GM12878 (cell line): Measurements from ENCODE around the gene RPUSD2. TPM values are rescaled to one million over a fixed set of nuclear protein-coding genes. Genes with fewer than 3 reads are reported as not detected.

Experiments used
- FOXM1 ChIP-seq: IDR thresholded peaks from 2 replicates; pipeline ENCODE4 v1.6.1; 2012; ENCODE audit warnings: low read depth, mild to moderate bottlenecking, inconsistent platforms, low read length, moderate library complexity
- HDGF ChIP-seq: fragments of 450-650 bp; IDR thresholded peaks from 2 replicates; pipeline ENCODE4 v1.6.1; 2016; ENCODE audit warnings: antibody characterized with exemption
- IKZF2 ChIP-seq, 2 experiments: fragments of 450-650 bp; IDR thresholded peaks; 2 replicates each; pipeline ENCODE4 v1.6.1; 2017; ENCODE audit warnings: mild to moderate bottlenecking in 2 of 2, moderate library complexity in 2 of 2
- PAX5 ChIP-seq: IDR thresholded peaks from 2 replicates; pipeline ENCODE4 v1.6.1; 2011; ENCODE audit warnings: low read depth, low read length, borderline replicate concordance
- RAD51 ChIP-seq: fragments of 450-650 bp; IDR thresholded peaks from 2 replicates; pipeline ENCODE4 v1.6.1; 2016; ENCODE audit warnings: moderate library complexity, mild to moderate bottlenecking, inconsistent platforms
- RUNX3 ChIP-seq: IDR thresholded peaks from 2 replicates; pipeline ENCODE4 v1.6.1; 2012; ENCODE audit warnings: low read length, inconsistent platforms
- SP1 ChIP-seq: IDR thresholded peaks from one replicate; pipeline ENCODE4 v1.6.1; 2011; ENCODE audit warnings: low read depth, low read length
- TAF1 ChIP-seq: IDR thresholded peaks from 2 replicates; pipeline ENCODE4 v1.6.1; 2011; ENCODE audit warnings: mild to moderate bottlenecking, low read depth, low read length, borderline replicate concordance
- polyA plus RNA-seq, 11 experiments: library from polyadenylated mRNA; depleted of rRNA in 4 of 11; unstranded in 6 of 11; stranded (reverse) in 5 of 11; fragments of >200 nt; fragmentation: Nextera tagmentation in 4 of 11; fragmentation: Illumina TruSeq in 1 of 11; extraction: Ambion mirVana in 4 of 11; extraction: Trizol in 1 of 11; gene quantifications; 1 replicate in 1 of 11; 2 replicates in 10 of 11; pipeline versions ENCODE4 v1.2.1 to v1.2.3, GENCODE V29; 2011 to 2016; ENCODE audit warnings: inconsistent platforms in 2 of 11, missing spikeins in 2 of 11, low read depth in 1 of 11
- total RNA-seq, 4 experiments: library from RNA; depleted of rRNA in 3 of 4; stranded (reverse); fragments of >200 nt in 3 of 4; fragmentation: Illumina TruSeq in 1 of 4; extraction: Trizol in 1 of 4; gene quantifications; 2 replicates each; pipeline versions ENCODE4 v1.2.1 to v1.2.3, GENCODE V29; 2013 to 2021
- TF ChIP-seq, protein P1 (sequence below): fragments of 450-650 bp; IDR thresholded peaks from 2 replicates; pipeline ENCODE4 v1.6.1; 2017; ENCODE audit warnings: low read depth, mild to moderate bottlenecking, moderate library complexity
- TF ChIP-seq, protein P2 (sequence below): fragments of 450-650 bp; IDR thresholded peaks from 2 replicates; pipeline ENCODE4 v1.6.1; 2017; ENCODE audit warnings: mild to moderate bottlenecking, moderate library complexity

The RPUSD2 gene
- total and polyA plus RNA-seq, 10 of the 15 experiments (the other 5 are each of a cell fraction or from before 2014, with no cell fraction given) = 4.0 to 33.3 (median 18.5) TPM

DNA sequence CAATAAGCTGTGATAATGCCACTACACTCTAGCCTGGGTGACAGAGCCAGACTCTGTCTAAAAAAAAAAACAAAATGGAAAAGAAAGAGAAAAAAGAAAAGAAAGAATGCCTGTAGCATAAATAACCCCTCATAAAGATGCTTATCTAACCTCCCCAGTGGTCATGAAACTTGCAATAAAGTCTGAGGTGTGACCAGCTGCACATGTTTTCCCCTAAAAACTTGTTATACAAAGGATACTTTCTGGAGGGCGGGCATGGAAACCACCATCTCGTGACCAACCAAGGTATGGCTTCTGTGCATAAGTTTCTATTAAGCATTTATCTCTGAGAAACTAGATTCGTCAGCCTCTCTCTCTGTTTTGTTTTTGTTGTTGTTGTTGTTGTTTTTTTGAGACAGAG lies 26.0 kb upstream of the RPUSD2 start (continued):
- TF ChIP-seq, protein P1, sequence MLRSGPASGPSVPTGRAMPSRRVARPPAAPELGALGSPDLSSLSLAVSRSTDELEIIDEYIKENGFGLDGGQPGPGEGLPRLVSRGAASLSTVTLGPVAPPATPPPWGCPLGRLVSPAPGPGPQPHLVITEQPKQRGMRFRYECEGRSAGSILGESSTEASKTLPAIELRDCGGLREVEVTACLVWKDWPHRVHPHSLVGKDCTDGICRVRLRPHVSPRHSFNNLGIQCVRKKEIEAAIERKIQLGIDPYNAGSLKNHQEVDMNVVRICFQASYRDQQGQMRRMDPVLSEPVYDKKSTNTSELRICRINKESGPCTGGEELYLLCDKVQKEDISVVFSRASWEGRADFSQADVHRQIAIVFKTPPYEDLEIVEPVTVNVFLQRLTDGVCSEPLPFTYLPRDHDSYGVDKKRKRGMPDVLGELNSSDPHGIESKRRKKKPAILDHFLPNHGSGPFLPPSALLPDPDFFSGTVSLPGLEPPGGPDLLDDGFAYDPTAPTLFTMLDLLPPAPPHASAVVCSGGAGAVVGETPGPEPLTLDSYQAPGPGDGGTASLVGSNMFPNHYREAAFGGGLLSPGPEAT = peak; percentile 66
- TF ChIP-seq IKZF2 (IDR thresholded peaks at IDR 0.05) (peak; percentile 3 to 25; a peak in 2 of 4 replicates), RUNX3 (peak; percentile 69), FOXM1 (0 out of 2 replicates have a peak, but pooled peaks have one; percentile 16), TAF1 (no peak), SP1 (peak; percentile 30), HDGF (no peak), RAD51 (peak; percentile 32; the same call in 1 of the 2 replicates), PAX5 (peak; percentile 55; the same call in 1 of the 2 replicates)
- TF ChIP-seq, protein P2, sequence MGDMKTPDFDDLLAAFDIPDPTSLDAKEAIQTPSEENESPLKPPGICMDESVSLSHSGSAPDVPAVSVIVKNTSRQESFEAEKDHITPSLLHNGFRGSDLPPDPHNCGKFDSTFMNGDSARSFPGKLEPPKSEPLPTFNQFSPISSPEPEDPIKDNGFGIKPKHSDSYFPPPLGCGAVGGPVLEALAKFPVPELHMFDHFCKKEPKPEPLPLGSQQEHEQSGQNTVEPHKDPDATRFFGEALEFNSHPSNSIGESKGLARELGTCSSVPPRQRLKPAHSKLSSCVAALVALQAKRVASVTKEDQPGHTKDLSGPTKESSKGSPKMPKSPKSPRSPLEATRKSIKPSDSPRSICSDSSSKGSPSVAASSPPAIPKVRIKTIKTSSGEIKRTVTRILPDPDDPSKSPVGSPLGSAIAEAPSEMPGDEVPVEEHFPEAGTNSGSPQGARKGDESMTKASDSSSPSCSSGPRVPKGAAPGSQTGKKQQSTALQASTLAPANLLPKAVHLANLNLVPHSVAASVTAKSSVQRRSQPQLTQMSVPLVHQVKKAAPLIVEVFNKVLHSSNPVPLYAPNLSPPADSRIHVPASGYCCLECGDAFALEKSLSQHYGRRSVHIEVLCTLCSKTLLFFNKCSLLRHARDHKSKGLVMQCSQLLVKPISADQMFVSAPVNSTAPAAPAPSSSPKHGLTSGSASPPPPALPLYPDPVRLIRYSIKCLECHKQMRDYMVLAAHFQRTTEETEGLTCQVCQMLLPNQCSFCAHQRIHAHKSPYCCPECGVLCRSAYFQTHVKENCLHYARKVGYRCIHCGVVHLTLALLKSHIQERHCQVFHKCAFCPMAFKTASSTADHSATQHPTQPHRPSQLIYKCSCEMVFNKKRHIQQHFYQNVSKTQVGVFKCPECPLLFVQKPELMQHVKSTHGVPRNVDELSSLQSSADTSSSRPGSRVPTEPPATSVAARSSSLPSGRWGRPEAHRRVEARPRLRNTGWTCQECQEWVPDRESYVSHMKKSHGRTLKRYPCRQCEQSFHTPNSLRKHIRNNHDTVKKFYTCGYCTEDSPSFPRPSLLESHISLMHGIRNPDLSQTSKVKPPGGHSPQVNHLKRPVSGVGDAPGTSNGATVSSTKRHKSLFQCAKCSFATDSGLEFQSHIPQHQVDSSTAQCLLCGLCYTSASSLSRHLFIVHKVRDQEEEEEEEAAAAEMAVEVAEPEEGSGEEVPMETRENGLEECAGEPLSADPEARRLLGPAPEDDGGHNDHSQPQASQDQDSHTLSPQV = no peak
